Posterior vena cava (tissue), 2 donors: ENCODE measurements around the gene ARHGAP22. TPM values are rescaled to one million over a fixed set of nuclear protein-coding genes. Genes with fewer than 3 reads are reported as not detected.

Experiments used
- DNase-seq: peaks from one replicate; pipeline ENCODE4 v3.0.0-alpha.2; 2020; ENCODE audit warnings: low spot score
- intact Hi-C, 2 donors: fragments of 100-400 bp; cut with DNase I; formaldehyde crosslinking; loops; one replicate each; pipeline versions ENCODE4 v1.14.1 to v1.14.2; 2022 to 2023
- total RNA-seq, 2 donors: library from RNA; stranded (reverse); fragmentation: NEBNext Ultra II Directional; extraction: Animal tissue kit (Norgen Biotek cat#: 25700); gene quantifications; one replicate each; pipeline ENCODE4 v1.2.1, GENCODE V29; 2021
- donor health status: DM: yes; HTN: yes; CAD: no.
- donor health status: DM: yes; HTN: yes; CAD: no.

ARHGAP22 gene
- total RNA-seq, 2 donors from 2014 or later, result 9.8 to 13.4 TPM

- no peak for DNase-seq
Observed at GRCh38 chr10:48400850-48401220, 204.0 kb downstream of the ARHGAP22 start.

DNA sequence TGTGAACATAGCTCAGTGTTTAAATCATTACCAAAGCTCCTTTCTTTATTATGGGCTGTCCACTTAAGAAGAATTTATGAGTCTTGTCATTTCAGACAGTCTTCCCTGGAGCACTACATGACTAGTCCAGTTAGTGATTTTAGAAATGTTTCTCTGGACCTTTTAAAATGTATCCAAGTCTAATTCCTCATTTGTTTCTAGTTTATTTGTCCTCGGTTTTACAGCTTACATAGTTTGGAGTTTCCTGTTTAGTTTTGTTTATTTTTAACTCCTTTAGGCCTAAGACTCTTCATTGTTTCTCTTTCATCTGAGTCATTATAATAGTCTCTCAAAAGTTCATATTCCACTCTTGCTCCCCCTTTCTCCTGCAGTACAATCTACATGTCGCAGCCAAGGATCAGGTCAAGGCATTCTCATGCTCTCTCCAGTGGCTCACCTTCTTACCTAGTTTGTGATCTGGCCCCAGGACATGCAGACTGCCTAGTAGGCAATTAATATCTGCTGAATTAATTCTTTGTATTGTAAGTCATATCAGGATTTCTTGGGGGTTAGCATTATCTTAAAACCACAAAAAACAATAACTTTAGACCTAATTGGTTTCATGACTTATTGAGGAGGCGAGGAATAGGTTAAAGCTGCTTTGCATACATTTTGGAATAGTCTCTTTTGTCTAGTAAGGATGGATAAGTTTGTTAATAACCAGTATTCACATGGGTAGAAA, 204.6 kb downstream of the ARHGAP22 start:
- DNase-seq, result no peak
- intact Hi-C loops, result no loop called here

More at GRCh38 chr10:48400850-48401220, 204.0 kb downstream of the ARHGAP22 start:
- intact Hi-C loops, result no loop called here

DNA sequence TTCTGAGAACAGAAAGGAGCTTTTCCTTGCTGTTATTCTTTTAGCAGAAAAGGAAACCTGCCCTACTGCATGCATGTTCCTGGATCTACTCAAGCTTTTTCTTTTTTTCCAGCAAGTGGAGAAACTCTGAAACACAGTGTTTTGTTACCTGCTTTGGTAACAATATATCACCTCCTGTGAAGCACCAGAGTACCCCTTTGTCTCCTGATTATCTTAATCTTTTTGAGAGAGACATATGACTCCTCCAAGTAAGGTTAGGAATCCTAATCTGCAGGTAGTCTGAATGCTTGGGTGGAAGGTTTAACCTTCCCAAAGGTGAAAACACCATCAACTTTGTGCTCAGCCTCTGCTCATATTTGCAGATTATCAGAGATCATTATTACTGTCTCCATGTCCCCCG, 205.3 kb downstream of the ARHGAP22 start:
- no peak for DNase-seq
- intact Hi-C loops, result no loop called here

DNA sequence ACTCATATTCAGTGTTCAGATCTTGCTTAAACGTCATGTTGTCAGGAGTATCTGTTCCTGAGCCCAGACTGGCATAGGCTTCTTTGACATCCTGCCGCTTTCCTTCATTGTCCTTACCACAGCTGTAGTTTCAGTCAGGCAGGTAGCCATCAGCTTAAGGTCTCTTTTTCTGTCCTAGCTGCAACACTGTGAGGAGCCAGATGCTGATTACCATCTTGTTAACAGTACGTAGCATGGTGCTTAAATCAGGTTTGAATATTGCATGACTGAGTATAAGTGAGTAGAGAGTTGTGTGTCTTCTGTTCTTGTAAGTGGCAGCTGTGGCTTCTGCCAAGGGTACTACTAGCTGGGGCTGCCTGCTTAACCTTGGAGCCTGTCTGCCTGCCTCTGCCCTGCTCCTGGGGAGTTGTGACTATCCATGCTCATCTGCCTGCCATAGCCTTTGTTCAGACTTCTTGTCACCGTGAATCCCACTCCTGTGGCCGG, 205.8 kb downstream of the ARHGAP22 start:
- intact Hi-C loops, result no loop called here
- DNase-seq, result no peak

DNA sequence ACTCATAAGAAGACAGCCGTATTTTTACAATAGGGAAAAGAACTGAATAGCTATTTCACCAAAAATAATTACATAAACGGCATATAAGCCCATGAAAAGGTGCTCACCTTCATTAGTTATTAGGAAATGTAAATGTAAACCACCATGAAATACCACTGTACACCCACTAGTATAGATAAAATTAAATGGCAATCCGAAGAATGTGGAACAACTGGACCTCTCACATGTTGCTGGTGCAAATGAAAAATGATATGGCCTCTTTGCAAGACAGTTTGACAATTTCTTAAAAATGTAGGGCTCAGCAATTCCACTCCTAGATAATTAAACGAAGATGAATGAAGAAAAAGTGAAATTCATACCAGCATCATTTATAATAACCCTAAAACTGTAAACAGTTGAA, 206.6 kb downstream of the ARHGAP22 start:
- intact Hi-C loops, result no loop called here

More for the DNA sequence above, 206.6 kb downstream of the ARHGAP22 start:
- DNase-seq, result no peak

Other genes starting within 250 kb of the ARHGAP22 start
- gene WDFY4, start 79.8 kb upstream of the ARHGAP22 start, total RNA-seq, result 10 to 100 TPM in 1 of 2 donors, 1 to 10 TPM in 1; 6.8 to 13.2 TPM